HepG2 (cell line): ENCODE results near the gene SYNE3. TPM values are rescaled to one million over a fixed set of nuclear protein-coding genes. Genes with fewer than 3 reads are reported as not detected.
A peak's percentile ranks its signal among the peaks of the same experiment; 100 is the strongest.

Experiments
- ATAD3A ChIP-seq: sonication (generic); formaldehyde crosslinking; IDR thresholded peaks from 2 replicates; pipeline ENCODE4 v1.4.0; 2020; ENCODE audit warnings: missing genetic modification reagents
- BORCS8-MEF2B ChIP-seq: sonication (generic); formaldehyde crosslinking; IDR thresholded peaks from 2 replicates; pipeline ENCODE4 v1.8.0; 2022; ENCODE audit warnings: mild to moderate bottlenecking, missing genetic modification reagents
- CENPT ChIP-seq: sonication (generic); formaldehyde crosslinking; IDR thresholded peaks from 2 replicates; pipeline ENCODE4 v1.8.0; 2022; ENCODE audit warnings: low read depth, mild to moderate bottlenecking, moderate library complexity, missing genetic modification reagents
- CHD4 ChIP-seq: fragments of 200-600 bp; sonication (generic); IDR thresholded peaks from 2 replicates; pipeline ENCODE4 v1.7.0; 2017; ENCODE audit warnings: mild to moderate bottlenecking, low read length, borderline replicate concordance
- DMAP1 ChIP-seq: IDR thresholded peaks from 2 replicates; pipeline ENCODE4 v1.6.1; 2016
- IKZF1 ChIP-seq: fragments of 450-650 bp; IDR thresholded peaks from 2 replicates; pipeline ENCODE4 v1.7.1; 2016
- IRF2 ChIP-seq: IDR thresholded peaks from 2 replicates; pipeline ENCODE4 v1.6.1; 2018; ENCODE audit warnings: missing genetic modification reagents, missing compliant biosample characterization
- MYNN ChIP-seq: sonication (generic); formaldehyde crosslinking; IDR thresholded peaks from 2 replicates; pipeline ENCODE4 v1.4.0; 2020; ENCODE audit warnings: mild to moderate bottlenecking, low read depth, missing genetic modification reagents
- PAF1 ChIP-seq: IDR thresholded peaks from 2 replicates; pipeline ENCODE4 v1.6.1; 2016; ENCODE audit warnings: missing genetic modification reagents, missing compliant biosample characterization
- SALL1 ChIP-seq: sonication (generic); formaldehyde crosslinking; IDR thresholded peaks from 2 replicates; pipeline ENCODE4 v1.8.0; 2022; ENCODE audit warnings: mild to moderate bottlenecking, missing genetic modification reagents
- SALL2 ChIP-seq: sonication (generic); formaldehyde crosslinking; IDR thresholded peaks from 2 replicates; pipeline ENCODE4 v1.8.1; 2023; ENCODE audit warnings: mild to moderate bottlenecking, missing genetic modification reagents, inconsistent platforms
- SMC3 ChIP-seq: IDR thresholded peaks from 2 replicates; pipeline ENCODE4 v1.6.1; 2011; ENCODE audit warnings: low read length, improper control_type of control experiment
- SNRNP70 ChIP-seq: fragments of 200-400 bp; formaldehyde crosslinking; IDR thresholded peaks from 2 replicates; pipeline ENCODE4 v1.6.1; 2017; ENCODE audit warnings: mild to moderate bottlenecking, low read depth, low read length, moderate library complexity
- TP53 ChIP-seq: sonication (generic); formaldehyde crosslinking; conservative IDR thresholded peaks from 2 replicates; pipeline ENCODE4 v1.4.0; 2020; ENCODE audit warnings: missing genetic modification reagents
- ZBTB46 ChIP-seq: sonication (generic); formaldehyde crosslinking; IDR thresholded peaks from 2 replicates; pipeline ENCODE4 v1.4.0; 2020; ENCODE audit warnings: mild to moderate bottlenecking, missing genetic modification reagents, borderline replicate concordance
- ZNF275 ChIP-seq: sonication (generic); formaldehyde crosslinking; IDR thresholded peaks from 2 replicates; pipeline ENCODE4 v1.8.0; 2022; ENCODE audit warnings: missing genetic modification reagents, mild to moderate bottlenecking, inconsistent platforms, borderline replicate concordance
- ZNF441 ChIP-seq: sonication (generic); formaldehyde crosslinking; IDR thresholded peaks from 2 replicates; pipeline ENCODE4 v1.7.0; 2021; ENCODE audit warnings: missing genetic modification reagents, borderline replicate concordance
- ZNF709 ChIP-seq: sonication (generic); formaldehyde crosslinking; IDR thresholded peaks from 2 replicates; pipeline ENCODE4 v1.5.0; 2020; ENCODE audit warnings: mild to moderate bottlenecking, missing genetic modification reagents
- ZNF883 ChIP-seq: sonication (generic); formaldehyde crosslinking; IDR thresholded peaks from 2 replicates; pipeline ENCODE4 v1.5.1; 2020; ENCODE audit warnings: mild to moderate bottlenecking, missing genetic modification reagents; ENCODE audit errors: not compliant biosample characterization
- polyA plus RNA-seq, 8 experiments: library from polyadenylated mRNA; depleted of rRNA in 3 of 8; stranded (reverse) in 7 of 8; unstranded in 1 of 8; fragments of >200 nt; fragmentation: Illumina TruSeq in 4 of 8; extraction: Trizol in 4 of 8; gene quantifications; 2 replicates each; pipeline versions ENCODE4 v1.2.1 to v1.2.3, GENCODE V29; 2011 to 2016; ENCODE audit warnings: low read depth in 4 of 8, missing spikeins in 1 of 8, mixed read lengths in 1 of 8; ENCODE audit not compliant: insufficient read depth in 1 of 8
- total RNA-seq, 5 experiments: library from RNA; depleted of rRNA; stranded (reverse); fragments of >200 nt; fragmentation: Illumina TruSeq; extraction: Trizol; gene quantifications; 2 replicates each; pipeline ENCODE4 v1.2.3, GENCODE V29; 2016; ENCODE audit warnings: low read depth in 1 of 5
- TF ChIP-seq, protein P1 (sequence below): sonication (generic); formaldehyde crosslinking; IDR thresholded peaks from 2 replicates; pipeline ENCODE4 v1.4.0; 2020; ENCODE audit warnings: missing genetic modification reagents, borderline replicate concordance
- TF ChIP-seq, protein P2 (sequence below): sonication (generic); formaldehyde crosslinking; conservative IDR thresholded peaks from 2 replicates; pipeline ENCODE4 v1.4.0; 2020; ENCODE audit warnings: missing genetic modification reagents

The SYNE3 gene
- total and polyA plus RNA-seq, 2 of the 13 experiments (the other 11 are each of a cell fraction or from before 2014, with no cell fraction given), result 7.8 to 8.0 TPM

DNA sequence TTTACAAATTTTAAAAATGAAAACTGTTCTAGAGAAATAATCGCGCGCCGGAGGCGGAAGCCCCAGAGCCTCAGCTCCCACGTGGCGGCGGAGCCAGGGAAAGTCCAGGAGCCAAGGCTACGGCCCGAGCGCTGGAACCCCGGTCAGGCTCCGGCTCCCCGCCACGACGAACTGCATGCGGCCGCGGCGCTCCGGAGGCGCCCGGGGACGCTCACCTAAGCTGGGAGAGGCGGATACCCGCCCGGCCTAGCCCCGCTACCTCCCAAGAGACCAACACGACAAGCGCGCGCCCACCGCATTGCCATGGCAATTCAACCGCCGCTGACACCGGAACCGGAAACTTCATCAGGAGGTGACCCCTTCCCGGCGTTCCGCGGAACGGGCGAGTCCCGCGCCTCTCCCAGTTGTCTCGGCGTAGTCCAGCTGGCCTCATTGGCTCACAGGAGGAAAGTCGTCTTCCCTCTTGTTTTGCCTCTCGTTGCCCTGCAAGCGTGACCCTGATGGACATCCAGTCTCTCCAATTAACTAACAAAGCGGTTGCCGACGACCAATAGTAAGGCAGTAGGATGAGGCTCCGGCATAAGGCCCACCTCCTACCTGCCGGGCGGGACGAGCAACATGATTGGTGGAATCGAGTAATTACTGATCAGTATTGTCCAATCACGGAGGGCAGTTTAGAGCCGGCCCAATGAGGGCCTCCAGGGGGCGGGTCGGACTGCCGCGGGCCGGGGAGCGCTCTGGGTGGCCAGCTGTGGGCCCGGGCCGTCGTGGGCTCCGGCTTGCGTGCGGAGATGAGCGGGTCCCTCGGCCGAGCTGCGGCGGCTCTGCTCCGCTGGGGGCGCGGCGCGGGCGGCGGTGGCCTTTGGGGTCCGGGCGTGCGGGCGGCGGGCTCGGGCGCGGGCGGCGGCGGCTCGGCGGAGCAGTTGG is 18.1 kb upstream of the SYNE3 start, which contains the start of gene GLRX5 (continued):
- TF ChIP-seq BORCS8-MEF2B (CRISPR knock-in tag), result 0 out of 2 replicates have a peak, but pooled peaks have one; percentile 29
- no peak for TF ChIP-seq SNRNP70
- TF ChIP-seq SALL1 (CRISPR knock-in tag), result peak; percentile 66
- TF ChIP-seq SMC3, result no peak
- peak; percentile 93 for TF ChIP-seq DMAP1 (CRISPR knock-in tag)
- TF ChIP-seq SALL2 (CRISPR knock-in tag), result 0 out of 2 replicates have a peak, but pooled peaks have one; percentile 30
- TF ChIP-seq IKZF1, result no peak
- no peak; the same call in 1 of the 2 replicates for TF ChIP-seq ZNF709 (CRISPR knock-in tag)
- no peak; the same call in 1 of the 2 replicates for TF ChIP-seq CENPT (CRISPR knock-in tag)
- TF ChIP-seq ZNF441, result no peak
- TF ChIP-seq, protein P1, sequence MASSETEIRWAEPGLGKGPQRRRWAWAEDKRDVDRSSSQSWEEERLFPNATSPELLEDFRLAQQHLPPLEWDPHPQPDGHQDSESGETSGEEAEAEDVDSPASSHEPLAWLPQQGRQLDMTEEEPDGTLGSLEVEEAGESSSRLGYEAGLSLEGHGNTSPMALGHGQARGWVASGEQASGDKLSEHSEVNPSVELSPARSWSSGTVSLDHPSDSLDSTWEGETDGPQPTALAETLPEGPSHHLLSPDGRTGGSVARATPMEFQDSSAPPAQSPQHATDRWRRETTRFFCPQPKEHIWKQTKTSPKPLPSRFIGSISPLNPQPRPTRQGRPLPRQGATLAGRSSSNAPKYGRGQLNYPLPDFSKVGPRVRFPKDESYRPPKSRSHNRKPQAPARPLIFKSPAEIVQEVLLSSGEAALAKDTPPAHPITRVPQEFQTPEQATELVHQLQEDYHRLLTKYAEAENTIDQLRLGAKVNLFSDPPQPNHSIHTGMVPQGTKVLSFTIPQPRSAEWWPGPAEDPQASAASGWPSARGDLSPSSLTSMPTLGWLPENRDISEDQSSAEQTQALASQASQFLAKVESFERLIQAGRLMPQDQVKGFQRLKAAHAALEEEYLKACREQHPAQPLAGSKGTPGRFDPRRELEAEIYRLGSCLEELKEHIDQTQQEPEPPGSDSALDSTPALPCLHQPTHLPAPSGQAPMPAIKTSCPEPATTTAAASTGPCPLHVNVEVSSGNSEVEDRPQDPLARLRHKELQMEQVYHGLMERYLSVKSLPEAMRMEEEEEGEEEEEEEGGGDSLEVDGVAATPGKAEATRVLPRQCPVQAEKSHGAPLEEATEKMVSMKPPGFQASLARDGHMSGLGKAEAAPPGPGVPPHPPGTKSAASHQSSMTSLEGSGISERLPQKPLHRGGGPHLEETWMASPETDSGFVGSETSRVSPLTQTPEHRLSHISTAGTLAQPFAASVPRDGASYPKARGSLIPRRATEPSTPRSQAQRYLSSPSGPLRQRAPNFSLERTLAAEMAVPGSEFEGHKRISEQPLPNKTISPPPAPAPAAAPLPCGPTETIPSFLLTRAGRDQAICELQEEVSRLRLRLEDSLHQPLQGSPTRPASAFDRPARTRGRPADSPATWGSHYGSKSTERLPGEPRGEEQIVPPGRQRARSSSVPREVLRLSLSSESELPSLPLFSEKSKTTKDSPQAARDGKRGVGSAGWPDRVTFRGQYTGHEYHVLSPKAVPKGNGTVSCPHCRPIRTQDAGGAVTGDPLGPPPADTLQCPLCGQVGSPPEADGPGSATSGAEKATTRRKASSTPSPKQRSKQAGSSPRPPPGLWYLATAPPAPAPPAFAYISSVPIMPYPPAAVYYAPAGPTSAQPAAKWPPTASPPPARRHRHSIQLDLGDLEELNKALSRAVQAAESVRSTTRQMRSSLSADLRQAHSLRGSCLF (CRISPR knock-in tag), result no peak
- no peak for TF ChIP-seq ZBTB46
- no peak for TF ChIP-seq ZNF883
- no peak for TF ChIP-seq CHD4
- TF ChIP-seq IRF2 (CRISPR knock-in tag), result peak; percentile 73
- TF ChIP-seq TP53 (CRISPR knock-in tag), result no peak
- no peak for TF ChIP-seq ZNF275 (CRISPR knock-in tag)
- TF ChIP-seq MYNN (CRISPR knock-in tag), result no peak
- no peak for TF ChIP-seq PAF1 (CRISPR knock-in tag)
- TF ChIP-seq, protein P2, sequence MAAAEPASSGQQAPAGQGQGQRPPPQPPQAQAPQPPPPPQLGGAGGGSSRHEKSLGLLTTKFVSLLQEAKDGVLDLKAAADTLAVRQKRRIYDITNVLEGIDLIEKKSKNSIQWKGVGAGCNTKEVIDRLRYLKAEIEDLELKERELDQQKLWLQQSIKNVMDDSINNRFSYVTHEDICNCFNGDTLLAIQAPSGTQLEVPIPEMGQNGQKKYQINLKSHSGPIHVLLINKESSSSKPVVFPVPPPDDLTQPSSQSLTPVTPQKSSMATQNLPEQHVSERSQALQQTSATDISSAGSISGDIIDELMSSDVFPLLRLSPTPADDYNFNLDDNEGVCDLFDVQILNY (CRISPR knock-in tag), result peak; percentile 45
- TF ChIP-seq ATAD3A (CRISPR knock-in tag), result no peak
